Spleen (tissue), 7 donors: Measurements from ENCODE around the gene SIAH1.

Source experiments
- POLR2AphosphoS5 ChIP-seq, 3 donors: sonication (generic); formaldehyde crosslinking; IDR thresholded peaks; one replicate each; pipeline ENCODE4 v1.5.1; 2017; ENCODE audit warnings: antibody characterized with exemption in 3 of 3
- TF ChIP-seq, protein P1 (sequence below), 11 experiments: fragments of 200-600 bp in 7 of 11; fragments of 450-650 bp in 4 of 11; sonication (generic) in 4 of 11; IDR thresholded peaks in 8 of 11; conservative IDR thresholded peaks in 3 of 11; 1 replicate in 7 of 11; 2 replicates in 4 of 11; pipeline versions ENCODE4 v1.4.0 to v1.8.0; 2016 to 2021; ENCODE audit warnings: antibody characterized with exemption in 11 of 11, inconsistent platforms in 4 of 11, mild to moderate bottlenecking in 1 of 11
- donor health status: DM: no; HTN: no; CAD: no; lungs with moderate emphysema.
- donor health status: DM: no; HTN: no; CAD: no.
- donor health status: DM: no; HTN: no; CAD: no.

DNA sequence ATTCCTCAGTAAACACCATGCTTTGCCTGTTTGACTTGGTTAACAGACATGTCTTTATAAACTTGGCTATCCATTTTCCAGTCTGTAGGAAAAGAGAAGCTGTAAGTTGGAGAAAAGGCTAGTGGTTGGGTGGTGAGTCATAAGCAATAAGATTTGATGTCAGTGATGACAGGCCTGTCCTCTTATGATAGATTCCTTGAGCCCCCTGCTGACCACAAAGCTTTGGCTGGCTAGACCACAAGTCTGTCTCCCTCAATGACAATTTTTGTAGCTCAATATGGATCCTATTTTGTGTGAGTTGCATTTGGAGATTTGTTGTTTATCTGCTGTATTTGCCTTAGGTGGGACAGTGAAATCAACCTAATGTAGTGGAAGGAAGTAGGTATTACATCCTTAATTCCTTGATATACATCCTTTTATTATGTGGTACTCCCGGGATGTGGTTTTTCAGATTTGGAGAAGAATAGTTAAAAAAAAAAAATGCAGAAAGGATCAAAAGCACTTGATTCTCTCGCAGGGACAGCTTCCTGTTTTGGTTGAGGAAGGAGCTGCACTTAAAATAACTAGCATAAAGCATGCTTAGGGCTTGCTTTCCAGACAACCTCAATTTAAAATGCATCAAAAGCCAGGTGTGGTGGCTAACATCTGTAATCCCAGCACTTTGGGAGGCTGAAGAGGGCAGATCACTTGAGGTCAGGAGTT is 67.4 kb downstream of the SIAH1 start:
- TF ChIP-seq, protein P1, sequence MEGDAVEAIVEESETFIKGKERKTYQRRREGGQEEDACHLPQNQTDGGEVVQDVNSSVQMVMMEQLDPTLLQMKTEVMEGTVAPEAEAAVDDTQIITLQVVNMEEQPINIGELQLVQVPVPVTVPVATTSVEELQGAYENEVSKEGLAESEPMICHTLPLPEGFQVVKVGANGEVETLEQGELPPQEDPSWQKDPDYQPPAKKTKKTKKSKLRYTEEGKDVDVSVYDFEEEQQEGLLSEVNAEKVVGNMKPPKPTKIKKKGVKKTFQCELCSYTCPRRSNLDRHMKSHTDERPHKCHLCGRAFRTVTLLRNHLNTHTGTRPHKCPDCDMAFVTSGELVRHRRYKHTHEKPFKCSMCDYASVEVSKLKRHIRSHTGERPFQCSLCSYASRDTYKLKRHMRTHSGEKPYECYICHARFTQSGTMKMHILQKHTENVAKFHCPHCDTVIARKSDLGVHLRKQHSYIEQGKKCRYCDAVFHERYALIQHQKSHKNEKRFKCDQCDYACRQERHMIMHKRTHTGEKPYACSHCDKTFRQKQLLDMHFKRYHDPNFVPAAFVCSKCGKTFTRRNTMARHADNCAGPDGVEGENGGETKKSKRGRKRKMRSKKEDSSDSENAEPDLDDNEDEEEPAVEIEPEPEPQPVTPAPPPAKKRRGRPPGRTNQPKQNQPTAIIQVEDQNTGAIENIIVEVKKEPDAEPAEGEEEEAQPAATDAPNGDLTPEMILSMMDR (IDR thresholded peaks at IDR 0.05 in 8 of 11, conservative IDR thresholded peaks at IDR 0.05 in 3 of 11): no peak
- TF ChIP-seq POLR2AphosphoS5 (IDR thresholded peaks at IDR 0.05): no peak
